Stimulated activated CD4-positive, alpha-beta T cell treated with anti-CD3 and anti-CD28 coated beads, TNF-alpha, amount 100 ng/mL, for 1 hour (primary cell): ENCODE data around the gene ZNF711.
"Not testable (repeated sequence)": the region's sequence is repeated elsewhere in the genome, so short reads cannot be mapped to it uniquely, and the experiment has no call there.

Experiments used
- DNase-seq, 3 donors: peaks; one replicate each; pipeline ENCODE4 v3.0.0-alpha.2; 2020; ENCODE audit warnings: low read depth in 3 of 3, low spot score in 1 of 3

Gene ZNF711

DNA sequence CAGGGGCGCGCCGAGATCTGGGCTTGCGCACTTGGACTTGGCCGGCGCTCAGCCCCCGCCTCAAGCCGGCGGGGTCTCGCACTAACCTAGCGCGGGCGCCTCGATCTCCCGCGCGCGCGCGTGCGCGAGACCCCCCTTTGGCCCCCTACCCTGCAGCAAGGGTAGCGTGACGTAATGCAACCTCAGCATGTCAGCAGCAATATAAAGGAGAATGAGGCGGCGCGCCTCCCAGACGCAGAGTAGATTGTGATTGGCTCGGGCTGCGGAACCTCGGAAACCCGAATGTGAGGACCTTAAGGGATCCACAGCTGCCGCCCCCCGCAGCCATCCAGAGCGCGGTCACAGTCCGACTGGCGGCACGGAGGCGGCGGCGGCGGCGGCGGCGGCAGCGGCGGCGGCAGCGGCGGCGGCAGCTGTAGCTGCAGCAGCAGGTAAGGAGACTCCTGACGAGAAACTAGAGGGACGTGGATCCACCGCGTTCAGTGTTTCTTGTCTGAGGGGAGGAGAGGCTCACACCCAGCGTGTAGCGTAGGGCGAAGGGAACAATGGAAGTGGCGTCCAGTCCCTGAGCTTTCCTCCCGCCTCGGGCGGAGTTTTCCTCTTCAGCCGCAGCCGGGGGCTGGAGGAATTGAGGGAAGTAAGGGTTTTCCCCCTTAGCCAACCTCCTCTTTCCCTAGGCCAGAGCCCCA lies at the start of gene ZNF711, which contains the start of gene SATL1:
TSS of gene ZNF711 (plus strand) at position 231 of the 689 bp plus-strand sequence. CDS start 3,582 bp downstream, outside the sequence.
TSS of gene SATL1 (minus strand) at position 19 of the 689 bp plus-strand sequence. CDS start 134,811 bp downstream, outside the sequence.
- no peak for DNase-seq

DNA sequence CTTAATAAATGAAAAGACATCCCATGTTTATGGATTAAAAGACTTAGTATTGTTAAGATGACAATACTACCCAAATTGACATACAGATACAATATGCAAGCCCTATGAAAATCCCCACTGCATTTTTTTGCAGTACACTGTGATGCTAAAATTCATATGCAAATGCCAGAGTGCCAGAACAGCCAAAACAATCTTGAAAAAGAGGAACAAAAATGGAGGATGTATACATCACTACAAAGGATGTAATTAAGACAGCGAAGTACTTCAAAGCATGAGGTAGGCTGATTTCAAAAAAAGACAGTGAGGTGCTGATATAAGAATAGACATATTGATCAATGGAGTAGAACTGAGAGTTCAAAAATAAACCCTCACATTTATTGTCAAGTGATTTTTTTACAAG lies 47.5 kb upstream of the ZNF711 start:
- no peak for DNase-seq

DNA sequence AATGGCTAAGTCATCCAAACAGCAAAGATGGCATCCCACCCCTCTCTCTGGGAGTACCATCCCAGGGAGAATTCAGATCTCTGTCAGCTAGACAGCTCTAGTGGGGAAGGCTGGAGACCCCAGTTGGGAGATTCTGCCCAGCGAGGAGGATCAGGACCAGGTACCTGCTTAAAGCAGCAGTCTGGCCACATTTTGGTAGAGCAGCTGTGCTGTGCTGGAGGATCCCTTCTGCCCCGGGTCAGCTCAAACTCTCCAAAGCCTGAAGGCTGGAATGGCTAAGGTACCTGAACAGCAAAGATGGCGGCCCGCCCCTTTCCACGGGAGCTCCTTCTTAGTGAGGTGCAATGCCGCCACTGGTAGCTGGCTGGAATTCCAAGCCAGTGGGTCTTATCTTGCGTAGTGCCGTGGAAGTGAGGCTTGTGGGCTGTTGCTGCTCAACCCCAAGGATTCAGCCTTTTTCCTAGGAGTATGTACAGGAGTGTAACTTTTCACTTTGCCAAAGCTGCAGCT lies 40.3 kb upstream of the ZNF711 start:
- no peak for DNase-seq

DNA sequence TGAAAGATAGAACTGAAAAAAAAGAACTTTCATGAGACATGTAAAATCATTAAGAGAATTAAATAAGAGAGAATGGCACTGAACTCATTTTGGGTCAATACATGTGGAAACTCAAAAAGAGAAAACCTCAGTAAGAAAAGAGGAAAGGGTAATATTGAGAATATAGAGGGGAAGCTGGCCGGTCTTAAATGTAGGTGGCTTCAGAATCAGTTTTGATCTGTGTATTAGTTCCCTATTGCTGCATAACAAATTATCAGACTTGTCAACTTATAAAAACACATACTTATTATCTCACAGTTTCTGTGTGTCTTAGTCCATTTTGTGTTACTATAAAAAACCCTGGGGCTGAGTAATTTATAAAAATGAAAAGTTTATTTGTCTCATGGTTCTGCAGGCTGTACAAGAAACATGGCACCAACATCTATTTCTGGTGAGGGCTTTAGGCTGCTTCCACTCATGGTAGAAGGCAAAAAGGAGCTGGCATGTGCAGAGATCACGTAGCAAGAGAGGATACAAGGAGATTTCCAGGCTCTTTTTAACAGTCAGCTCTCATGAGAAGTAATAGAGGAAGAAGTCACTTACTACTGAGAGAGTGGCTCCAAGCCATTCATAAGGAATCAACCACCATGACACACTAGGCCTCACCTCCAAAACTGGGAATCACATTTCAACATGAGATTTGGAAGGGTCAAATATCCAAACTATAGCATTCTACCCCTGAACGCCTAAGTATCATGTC lies 29.8 kb upstream of the ZNF711 start:
- no peak for DNase-seq

DNA sequence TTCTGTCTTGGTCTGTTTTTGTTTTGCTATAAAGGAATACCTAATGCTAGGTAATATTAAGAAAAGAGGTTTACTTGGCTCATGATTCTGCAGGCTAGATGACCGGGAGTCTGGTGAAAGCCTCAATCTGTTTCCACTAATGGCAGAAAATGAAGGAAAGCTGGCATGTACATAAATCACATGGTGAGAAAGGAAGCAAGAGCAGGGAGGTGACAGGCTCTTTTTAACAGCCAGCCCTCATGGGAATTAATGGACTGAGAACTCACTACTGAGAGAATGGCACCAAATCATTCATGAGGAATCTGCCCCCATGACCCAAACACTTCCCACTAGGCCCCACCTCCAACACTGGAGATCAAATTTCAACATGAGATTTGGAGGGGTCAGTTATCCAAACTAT lies 27.8 kb upstream of the ZNF711 start:
- no peak for DNase-seq

DNA sequence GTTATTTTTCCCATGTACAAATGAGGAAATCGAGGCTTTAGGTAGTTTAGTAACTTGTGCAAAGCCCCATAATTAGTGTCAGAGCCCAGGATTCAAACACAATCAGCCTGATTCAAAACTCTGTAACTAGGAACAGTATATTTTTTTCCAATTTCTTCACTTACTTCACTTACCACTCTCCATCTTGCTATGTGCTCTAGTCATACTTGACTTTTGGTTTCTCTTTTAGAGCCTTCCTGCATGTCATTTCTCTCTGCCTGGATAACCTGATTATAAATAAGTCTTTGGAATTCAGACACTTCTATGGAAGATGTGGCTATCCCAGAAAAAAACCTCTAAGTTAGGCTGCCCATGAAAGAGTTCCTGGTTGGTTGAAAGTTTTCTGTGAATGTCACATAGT lies 22.4 kb upstream of the ZNF711 start:
- DNase-seq = no peak

DNA sequence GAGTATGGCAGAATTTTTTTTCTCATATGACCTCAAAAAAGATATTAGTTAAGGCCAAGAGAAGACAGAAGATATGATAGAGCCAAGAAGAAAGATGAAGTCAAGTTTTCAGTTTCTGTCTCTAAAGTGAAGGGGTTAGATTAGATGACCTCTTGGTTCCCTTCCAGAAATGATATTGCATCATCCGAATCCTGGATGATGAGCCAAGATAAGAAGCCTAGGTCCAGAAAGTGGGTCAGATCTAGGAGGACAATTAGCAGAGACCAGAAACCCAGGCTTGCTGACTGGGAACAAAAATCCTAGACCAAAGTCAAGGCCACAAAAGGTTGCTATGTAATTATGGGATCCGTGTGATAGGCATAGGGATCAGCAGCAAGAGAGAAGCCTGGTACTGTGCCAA lies 20.4 kb upstream of the ZNF711 start:
- DNase-seq = no peak

DNA sequence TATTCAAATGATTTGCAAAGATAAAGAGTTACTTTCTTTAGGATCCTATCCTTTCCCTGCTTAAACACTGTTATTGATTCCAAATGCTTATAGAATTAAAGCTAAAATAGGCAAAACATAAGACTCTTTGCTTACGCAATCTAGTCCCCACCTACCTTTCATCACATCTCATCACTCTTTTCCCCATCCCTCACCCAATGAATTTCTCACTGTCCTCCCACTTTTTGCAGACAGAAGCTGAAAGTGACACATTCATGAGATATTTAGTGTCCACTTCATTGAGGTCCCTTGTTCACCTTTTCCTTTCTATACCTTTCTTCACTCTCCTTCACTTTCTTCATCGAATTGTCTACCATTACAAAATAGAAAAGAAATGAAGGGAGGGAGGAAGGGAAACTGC lies 636 bp upstream of the ZNF711 start:
- no peak for DNase-seq

DNA sequence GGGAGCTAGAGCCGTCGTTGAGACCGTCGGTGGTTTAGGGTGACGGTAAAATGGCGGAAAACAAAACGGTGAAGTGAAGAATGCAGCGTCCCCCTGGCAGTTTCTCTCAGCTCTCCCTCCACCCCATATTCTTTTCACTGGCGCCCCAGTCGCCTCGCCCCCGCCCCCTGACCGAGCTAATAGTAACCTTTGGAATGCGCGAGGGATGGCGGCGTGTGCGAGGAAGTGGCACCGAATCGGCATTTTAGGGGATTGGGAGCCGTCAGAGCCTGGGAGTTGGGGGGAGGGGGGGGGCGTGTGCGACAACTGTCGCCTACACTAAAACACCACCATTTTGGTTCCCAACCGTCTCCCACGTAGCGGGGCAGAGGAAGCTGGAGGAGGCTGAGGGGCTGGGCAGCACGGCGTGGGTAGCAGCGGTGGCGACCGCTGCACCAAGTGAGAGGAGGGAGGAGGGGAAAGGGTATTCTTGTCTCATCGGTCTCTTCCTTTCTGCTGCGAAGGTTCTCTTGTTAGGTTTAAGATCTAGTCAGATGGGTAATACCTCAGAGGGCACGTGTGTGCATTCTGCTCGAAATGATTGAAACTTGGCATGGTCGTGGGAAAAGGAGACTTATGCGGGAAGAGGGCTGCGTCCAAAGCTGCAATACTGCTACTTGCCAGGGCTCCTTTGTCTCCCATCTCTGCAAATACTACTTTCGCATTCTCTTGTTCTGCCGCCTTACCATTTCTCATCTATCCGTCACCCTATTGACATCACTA lies 840 bp downstream of the ZNF711 start:
- no peak for DNase-seq

DNA sequence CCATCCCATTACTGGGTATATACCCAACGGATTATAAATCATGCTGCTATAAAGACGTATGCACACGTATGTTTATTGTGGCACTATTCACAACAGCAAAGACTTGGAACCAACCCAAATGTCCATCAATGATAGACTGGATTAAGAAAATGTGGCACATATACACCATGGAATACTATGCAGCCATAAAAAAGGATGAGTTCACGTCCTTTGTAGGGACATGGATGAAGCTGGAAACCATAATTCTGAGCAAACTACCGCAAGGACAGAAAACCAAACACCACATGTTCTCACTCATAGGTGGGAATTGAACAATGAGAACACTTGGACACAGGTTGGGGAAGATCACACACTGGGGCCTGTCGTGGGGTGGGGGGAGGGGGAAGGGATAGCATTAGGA lies 41.5 kb downstream of the ZNF711 start:
- not testable (repeated sequence) for DNase-seq

DNA sequence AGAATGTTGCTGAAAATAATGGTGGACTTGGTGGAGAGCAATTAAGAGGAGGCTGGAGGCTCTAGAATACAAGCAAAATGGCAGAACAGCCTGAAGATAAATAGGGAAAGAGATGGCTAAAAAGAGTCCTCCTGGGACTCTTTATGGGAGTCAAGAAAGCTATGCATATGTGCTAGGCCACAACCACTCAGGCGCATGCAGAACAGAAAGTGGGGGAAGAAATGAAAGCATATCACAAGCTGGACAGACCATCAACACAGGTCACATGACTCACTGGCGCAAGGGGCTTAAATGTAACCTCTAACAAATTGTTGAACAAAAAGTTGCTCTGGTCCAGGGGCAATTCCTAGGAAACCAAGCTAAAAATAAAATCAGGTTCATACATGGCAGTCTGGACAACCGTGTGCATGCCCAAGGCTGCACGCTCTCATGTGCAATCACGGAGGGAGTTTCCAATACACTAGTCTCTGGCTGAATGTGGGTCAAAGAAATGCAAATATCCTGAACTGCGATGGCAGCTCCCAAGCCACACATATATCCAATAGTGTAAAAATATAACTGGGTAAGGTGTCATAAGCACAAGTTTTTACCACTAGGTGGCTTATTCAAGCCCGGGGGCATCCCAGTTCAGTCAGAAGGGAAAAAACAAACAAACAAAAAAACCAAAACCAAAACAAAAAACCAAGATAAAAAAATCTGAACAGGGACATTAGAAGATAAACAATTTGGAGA lies 45.4 kb downstream of the ZNF711 start:
- DNase-seq = no peak

DNA sequence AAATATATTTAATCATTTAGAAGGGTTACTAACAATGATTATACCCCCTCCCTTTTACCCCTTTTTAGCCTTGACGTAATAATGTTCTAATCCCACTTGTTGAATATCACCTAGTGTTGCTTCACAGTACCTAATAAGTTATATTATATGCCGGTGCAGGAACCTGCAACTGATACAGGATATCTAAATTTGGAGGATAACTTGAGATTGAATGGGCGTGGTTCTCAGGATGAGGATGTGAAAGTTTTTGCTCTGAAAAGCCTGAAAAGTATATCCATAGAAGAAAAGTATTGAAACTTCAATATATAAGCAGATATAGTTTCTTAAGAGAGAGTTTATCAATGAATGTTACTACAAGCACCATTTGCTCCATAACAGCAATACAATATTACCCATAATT lies 59.8 kb downstream of the ZNF711 start:
- DNase-seq = no peak

DNA sequence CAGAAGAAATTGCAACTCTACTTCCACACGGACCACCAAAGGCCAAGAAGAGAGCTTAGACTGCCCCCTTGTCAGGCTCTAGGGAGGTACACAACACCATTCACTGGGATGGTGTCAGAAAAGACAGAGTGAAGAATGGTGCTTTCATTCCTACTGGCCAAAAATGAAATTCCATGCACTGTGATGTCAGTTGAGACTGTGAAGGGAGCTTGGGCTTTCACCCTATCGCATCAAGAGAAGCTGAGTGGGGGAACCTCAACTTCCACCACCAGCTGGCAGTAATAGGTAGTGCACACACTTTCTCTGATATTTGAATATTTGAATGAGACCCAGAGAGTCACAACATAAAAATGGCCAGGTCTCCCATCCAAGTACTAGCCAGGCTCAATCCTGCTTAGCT lies 65.9 kb downstream of the ZNF711 start:
- no peak for DNase-seq

DNA sequence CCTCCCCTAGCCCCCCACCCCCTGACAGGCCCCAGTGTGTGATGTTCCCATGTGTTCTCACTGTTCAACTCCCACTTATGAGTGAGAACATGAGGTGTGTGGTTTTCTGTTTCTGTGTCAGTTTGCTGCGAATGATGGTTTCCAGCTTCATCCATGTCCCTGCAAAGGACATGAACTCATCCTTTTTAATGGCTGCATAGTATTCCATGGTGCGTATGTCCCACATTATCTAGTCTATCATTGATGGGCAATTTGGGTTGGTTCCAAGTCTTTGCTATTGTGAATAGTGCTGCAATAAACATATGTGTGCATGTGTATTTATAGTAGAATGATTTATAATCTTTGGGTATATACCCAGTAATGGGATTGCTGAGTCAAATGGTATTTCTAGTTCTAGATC lies 67.6 kb downstream of the ZNF711 start:
- DNase-seq = not testable (repeated sequence)
